K562 (cell line): ENCODE data around the gene SLC9B1. TPM values are rescaled to one million over a fixed set of nuclear protein-coding genes. Genes with fewer than 3 reads are reported as not detected.

Source experiments
- ARNT ChIP-seq, 2 experiments: fragments of 450-650 bp; IDR thresholded peaks; 2 replicates each; pipeline ENCODE4 v1.6.1; 2016; ENCODE audit warnings: mild to moderate bottlenecking in 1 of 2
- BRD9 ChIP-seq: fragments of 450-650 bp; IDR thresholded peaks from 2 replicates; pipeline ENCODE4 v1.6.1; 2018; ENCODE audit warnings: low read depth; ENCODE audit not compliant: partially characterized antibody
- CEBPG ChIP-seq, 3 experiments: fragments of 200-800 bp in 1 of 3; sonication (Bioruptor generic) in 1 of 3; sonication (generic) in 1 of 3; formaldehyde crosslinking in 1 of 3; IDR thresholded peaks in 2 of 3; conservative IDR thresholded peaks in 1 of 3; 2 replicates each; pipeline versions ENCODE4 v1.6.1 to v1.8.0; 2016 to 2022; ENCODE audit warnings: missing compliant biosample characterization in 2 of 3, missing genetic modification characterization in 2 of 3, mild to moderate bottlenecking in 1 of 3, missing genetic modification reagents in 1 of 3
- FOXM1 ChIP-seq, 2 experiments: fragments of 450-650 bp in 1 of 2; sonication (generic) in 1 of 2; formaldehyde crosslinking in 1 of 2; IDR thresholded peaks; 2 replicates each; pipeline versions ENCODE4 v1.6.1 to v1.9.0; 2017 to 2022; ENCODE audit warnings: low read depth in 2 of 2, mild to moderate bottlenecking in 2 of 2, missing genetic modification reagents in 1 of 2, moderate library complexity in 1 of 2
- GATAD2A ChIP-seq: fragments of 450-650 bp; IDR thresholded peaks from 2 replicates; pipeline ENCODE4 v1.6.1; 2017
- HMG20B ChIP-seq: fragments of 250-450 bp; sonication (Bioruptor Pico); IDR thresholded peaks from 2 replicates; pipeline ENCODE4 v1.5.0; 2021; ENCODE audit warnings: mild to moderate bottlenecking
- MYBL2 ChIP-seq, 2 experiments: fragments of 450-650 bp in 1 of 2; sonication (generic) in 1 of 2; formaldehyde crosslinking in 1 of 2; IDR thresholded peaks; 2 replicates each; pipeline versions ENCODE4 v1.6.1 to v1.8.1; 2017 to 2022; ENCODE audit warnings: borderline replicate concordance in 1 of 2, inconsistent platforms in 1 of 2, low read depth in 1 of 2, mild to moderate bottlenecking in 1 of 2, missing genetic modification reagents in 1 of 2, moderate library complexity in 1 of 2
- NFRKB ChIP-seq: fragments of 450-650 bp; IDR thresholded peaks from 2 replicates; pipeline ENCODE4 v1.6.1; 2016; ENCODE audit warnings: low read depth
- POLR2A ChIP-seq: fragments of 450-650 bp; conservative IDR thresholded peaks from 2 replicates; pipeline ENCODE4 v1.6.1; 2016
- TBP ChIP-seq: optimal IDR thresholded peaks from 2 replicates; pipeline ENCODE3; 2011; ENCODE audit warnings: low read depth, low read length, improper control_type of control experiment
- ZNF175 ChIP-seq: fragments of 200-800 bp; sonication (Bioruptor generic); IDR thresholded peaks from 2 replicates; pipeline ENCODE4 v1.6.1; 2016; ENCODE audit warnings: low read depth, mild to moderate bottlenecking, missing genetic modification characterization, missing compliant biosample characterization
- ZNF274 ChIP-seq: IDR thresholded peaks from 2 replicates; pipeline ENCODE4 v1.6.1; 2011; ENCODE audit warnings: low read depth, mild to moderate bottlenecking, low read length, moderate library complexity, borderline replicate concordance
- polyA plus RNA-seq, 8 experiments: library from polyadenylated mRNA; depleted of rRNA in 4 of 8; stranded (reverse) in 5 of 8; unstranded in 3 of 8; fragments of >200 nt; fragmentation: Nextera tagmentation in 2 of 8; fragmentation: Illumina TruSeq in 1 of 8; extraction: Ambion mirVana in 2 of 8; extraction: Trizol in 1 of 8; gene quantifications; 2 replicates each; pipeline versions ENCODE4 v1.2.1 to v1.2.3, GENCODE V29; 2011 to 2014; ENCODE audit warnings: inconsistent platforms in 1 of 8, missing spikeins in 1 of 8
- total RNA-seq, 7 experiments: library from RNA; depleted of rRNA in 6 of 7; stranded (reverse); fragments of >200 nt in 6 of 7; fragmentation: Illumina TruSeq in 2 of 7; extraction: Trizol in 2 of 7; gene quantifications; 2 replicates each; pipeline versions ENCODE4 v1.2.1 to v1.2.3, GENCODE V29; 2011 to 2021; ENCODE audit warnings: low replicate concordance in 1 of 7
- TF ChIP-seq, protein P1 (sequence below): IDR thresholded peaks from 2 replicates; pipeline ENCODE4 v1.6.1; 2011; ENCODE audit not compliant: insufficient read length; ENCODE audit errors: extremely low read depth
- TF ChIP-seq, protein P2 (sequence below): fragments of 200-800 bp; sonication (Bioruptor generic); IDR thresholded peaks from 2 replicates; pipeline ENCODE4 v1.6.1; 2016; ENCODE audit warnings: missing genetic modification characterization, missing compliant biosample characterization

Gene SLC9B1
- total and polyA plus RNA-seq, 9 of the 15 experiments (the other 6 are each of a cell fraction or from before 2014, with no cell fraction given): 0.21 to 1.3 (median 0.51) TPM

DNA sequence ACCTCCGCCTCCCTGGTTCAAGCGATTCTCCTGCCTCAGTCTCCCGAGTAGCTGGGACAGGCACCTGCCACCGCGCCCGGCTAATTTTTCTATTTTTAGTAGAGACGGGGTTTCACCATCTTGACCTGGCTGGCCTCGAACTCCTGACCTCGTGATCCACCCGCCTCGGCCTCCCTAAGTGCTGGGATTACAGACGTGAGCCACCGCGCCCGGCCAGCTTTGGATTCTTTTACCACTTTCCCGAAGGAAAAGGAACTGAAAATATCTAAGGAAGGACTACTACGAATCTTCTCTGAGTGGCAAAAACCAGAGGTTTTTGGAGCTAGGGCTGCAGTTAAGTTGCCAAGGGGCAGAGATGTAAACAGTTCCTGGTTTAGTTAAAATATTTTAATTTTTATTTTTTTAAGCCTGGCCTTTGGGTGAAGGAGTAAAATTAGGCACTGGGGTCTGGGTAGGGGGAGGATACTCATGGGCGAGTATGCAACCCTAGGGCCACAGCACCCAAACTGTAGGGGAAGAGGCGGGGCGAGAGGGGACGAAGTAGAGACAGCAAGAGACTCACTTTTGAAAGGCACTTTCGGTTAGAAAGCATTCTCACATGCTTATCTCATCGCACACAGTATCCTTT lies 151.2 kb downstream of the SLC9B1 start (continued):
- TF ChIP-seq, protein P1, sequence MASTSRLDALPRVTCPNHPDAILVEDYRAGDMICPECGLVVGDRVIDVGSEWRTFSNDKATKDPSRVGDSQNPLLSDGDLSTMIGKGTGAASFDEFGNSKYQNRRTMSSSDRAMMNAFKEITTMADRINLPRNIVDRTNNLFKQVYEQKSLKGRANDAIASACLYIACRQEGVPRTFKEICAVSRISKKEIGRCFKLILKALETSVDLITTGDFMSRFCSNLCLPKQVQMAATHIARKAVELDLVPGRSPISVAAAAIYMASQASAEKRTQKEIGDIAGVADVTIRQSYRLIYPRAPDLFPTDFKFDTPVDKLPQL: peak; percentile 33
- no peak for TF ChIP-seq TBP
- peak; percentile 28 to 60; a peak in 2 of 4 replicates for TF ChIP-seq ARNT (IDR thresholded peaks at IDR 0.05)
- TF ChIP-seq NFRKB: peak; percentile 55
- TF ChIP-seq FOXM1 (IDR thresholded peaks at IDR 0.05; ENCODE audit: low read depth): peak; percentile 34; the same call in 1 of the 2 replicates
- no peak for TF ChIP-seq FOXM1 (CRISPR knock-in tag; IDR thresholded peaks at IDR 0.05; ENCODE audit: low read depth)
- TF ChIP-seq HMG20B (CRISPR knock-in tag): no peak
- no peak for TF ChIP-seq GATAD2A
- TF ChIP-seq ZNF175 (CRISPR knock-in tag): 0 out of 2 replicates have a peak, but pooled peaks have one; percentile 43
- TF ChIP-seq, protein P2, sequence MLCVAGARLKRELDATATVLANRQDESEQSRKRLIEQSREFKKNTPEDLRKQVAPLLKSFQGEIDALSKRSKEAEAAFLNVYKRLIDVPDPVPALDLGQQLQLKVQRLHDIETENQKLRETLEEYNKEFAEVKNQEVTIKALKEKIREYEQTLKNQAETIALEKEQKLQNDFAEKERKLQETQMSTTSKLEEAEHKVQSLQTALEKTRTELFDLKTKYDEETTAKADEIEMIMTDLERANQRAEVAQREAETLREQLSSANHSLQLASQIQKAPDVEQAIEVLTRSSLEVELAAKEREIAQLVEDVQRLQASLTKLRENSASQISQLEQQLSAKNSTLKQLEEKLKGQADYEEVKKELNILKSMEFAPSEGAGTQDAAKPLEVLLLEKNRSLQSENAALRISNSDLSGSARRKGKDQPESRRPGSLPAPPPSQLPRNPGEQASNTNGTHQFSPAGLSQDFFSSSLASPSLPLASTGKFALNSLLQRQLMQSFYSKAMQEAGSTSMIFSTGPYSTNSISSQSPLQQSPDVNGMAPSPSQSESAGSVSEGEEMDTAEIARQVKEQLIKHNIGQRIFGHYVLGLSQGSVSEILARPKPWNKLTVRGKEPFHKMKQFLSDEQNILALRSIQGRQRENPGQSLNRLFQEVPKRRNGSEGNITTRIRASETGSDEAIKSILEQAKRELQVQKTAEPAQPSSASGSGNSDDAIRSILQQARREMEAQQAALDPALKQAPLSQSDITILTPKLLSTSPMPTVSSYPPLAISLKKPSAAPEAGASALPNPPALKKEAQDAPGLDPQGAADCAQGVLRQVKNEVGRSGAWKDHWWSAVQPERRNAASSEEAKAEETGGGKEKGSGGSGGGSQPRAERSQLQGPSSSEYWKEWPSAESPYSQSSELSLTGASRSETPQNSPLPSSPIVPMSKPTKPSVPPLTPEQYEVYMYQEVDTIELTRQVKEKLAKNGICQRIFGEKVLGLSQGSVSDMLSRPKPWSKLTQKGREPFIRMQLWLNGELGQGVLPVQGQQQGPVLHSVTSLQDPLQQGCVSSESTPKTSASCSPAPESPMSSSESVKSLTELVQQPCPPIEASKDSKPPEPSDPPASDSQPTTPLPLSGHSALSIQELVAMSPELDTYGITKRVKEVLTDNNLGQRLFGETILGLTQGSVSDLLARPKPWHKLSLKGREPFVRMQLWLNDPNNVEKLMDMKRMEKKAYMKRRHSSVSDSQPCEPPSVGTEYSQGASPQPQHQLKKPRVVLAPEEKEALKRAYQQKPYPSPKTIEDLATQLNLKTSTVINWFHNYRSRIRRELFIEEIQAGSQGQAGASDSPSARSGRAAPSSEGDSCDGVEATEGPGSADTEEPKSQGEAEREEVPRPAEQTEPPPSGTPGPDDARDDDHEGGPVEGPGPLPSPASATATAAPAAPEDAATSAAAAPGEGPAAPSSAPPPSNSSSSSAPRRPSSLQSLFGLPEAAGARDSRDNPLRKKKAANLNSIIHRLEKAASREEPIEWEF (CRISPR knock-in tag): 0 out of 2 replicates have a peak, but pooled peaks have one; percentile 17
- peak; percentile 83 for TF ChIP-seq MYBL2 (IDR thresholded peaks at IDR 0.05; ENCODE audit: low read depth)
- no peak for TF ChIP-seq MYBL2 (CRISPR knock-in tag; IDR thresholded peaks at IDR 0.05; ENCODE audit: borderline replicate concordance)
- TF ChIP-seq POLR2A: peak; percentile 66
- peak; percentile 49 for TF ChIP-seq BRD9
- no peak; the same call in 1 of the 2 replicates for TF ChIP-seq CEBPG (CRISPR knock-in tag; IDR thresholded peaks at IDR 0.05)
- TF ChIP-seq CEBPG (tag; conservative IDR thresholded peaks at IDR 0.05 in 1 of 2, IDR thresholded peaks at IDR 0.05 in 1 of 2): 0 out of 4 replicates have a peak, but pooled peaks of 1 of the 2 experiments have one; percentile 18
- TF ChIP-seq ZNF274: no peak
